SK-N-SH (cell line): Measurements from ENCODE around the gene ZDHHC16. TPM values are rescaled to one million over a fixed set of nuclear protein-coding genes. Genes with fewer than 3 reads are reported as not detected.
A peak's percentile ranks its signal among the peaks of the same experiment; 100 is the strongest.

ENCODE experiments used
- CTCF ChIA-PET: fragments of 300-600, 350-600 bp; formaldehyde crosslinking; extraction: SDS; loops from one replicate; lab custom pipeline; 2021; lab: Yijun Ruan, JAX
- POLR2A ChIA-PET: fragments of 350-600 bp; sonication (Branson Sonifier 250); formaldehyde crosslinking; extraction: SDS; loops from one replicate; lab custom pipeline; 2020; ENCODE audit warnings: antibody characterized with exemption, inconsistent platforms; lab: Yijun Ruan, JAX
- DNase-seq: peaks from one replicate; pipeline ENCODE4 v3.0.0; 2012
- H2AFZ ChIP-seq: fragments of 200-600 bp; sonication (generic); 2 replicates; pipeline ENCODE4 v1.8.1; 2016; ENCODE audit warnings: antibody characterized with exemption, mild to moderate bottlenecking, low read depth
- H3F3A ChIP-seq: fragments of 200-600 bp; sonication (generic); replicated peaks from 2 replicates; pipeline ENCODE3; 2016; ENCODE audit warnings: antibody characterized with exemption, mild to moderate bottlenecking; ENCODE audit not compliant: insufficient read depth
- H3K27ac ChIP-seq, 2 experiments: fragments of 200-500 bp in 1 of 2; fragments of 200-600 bp in 1 of 2; sonication (Bioruptor generic) in 1 of 2; sonication (generic), shearing (Covaris generic) in 1 of 2; 2 replicates each; pipeline versions ENCODE4 v1.5.1 to v1.6.1; 2014 to 2016; ENCODE audit warnings: low read depth in 2 of 2, inconsistent platforms in 1 of 2, low read length in 1 of 2, mild to moderate bottlenecking in 1 of 2, mixed read lengths in 1 of 2
- H3K27me3 ChIP-seq: fragments of 200-600 bp; sonication (generic), shearing (Covaris generic); 2 replicates; pipeline ENCODE4 v1.6.1; 2016; ENCODE audit warnings: mixed run types; ENCODE audit not compliant: insufficient read depth
- H3K36me3 ChIP-seq, 2 experiments: fragments of 200-500 bp in 1 of 2; fragments of 200-600 bp in 1 of 2; sonication (Bioruptor generic) in 1 of 2; sonication (generic) in 1 of 2; replicated peaks in 1 of 2; 2 replicates each; pipeline versions ENCODE3 to v1.5.1; 2014 to 2016; ENCODE audit warnings: low read length in 1 of 2, mild to moderate bottlenecking in 1 of 2; ENCODE audit not compliant: insufficient read depth in 2 of 2, control insufficient read depth in 1 of 2
- H3K4me1 ChIP-seq, 2 experiments: fragments of 200-500 bp in 1 of 2; fragments of 200-600 bp in 1 of 2; sonication (Bioruptor generic) in 1 of 2; sonication (generic), shearing (Covaris generic) in 1 of 2; 2 replicates each; pipeline versions ENCODE4 v1.5.1 to v1.6.1; 2014 to 2016; ENCODE audit warnings: low read depth in 1 of 2, low read length in 1 of 2, mixed run types in 1 of 2; ENCODE audit not compliant: insufficient read depth in 2 of 2, control insufficient read depth in 1 of 2
- H3K4me2 ChIP-seq: fragments of 200-600 bp; sonication (generic), shearing (Covaris generic); 2 replicates; pipeline ENCODE4 v1.6.1; 2017; ENCODE audit warnings: mixed run types
- H3K4me3 ChIP-seq, 2 experiments: fragments of 200-500 bp in 1 of 2; fragments of 200-600 bp in 1 of 2; sonication (Bioruptor generic) in 1 of 2; sonication (generic), shearing (Covaris generic) in 1 of 2; 2 replicates each; pipeline versions ENCODE4 v1.5.1 to v1.8.1; 2014 to 2016; ENCODE audit warnings: low read depth in 2 of 2, inconsistent platforms in 1 of 2, low read length in 1 of 2, mild to moderate bottlenecking in 1 of 2, mixed read lengths in 1 of 2, moderate library complexity in 1 of 2
- H3K79me2 ChIP-seq: fragments of 200-600 bp; sonication (generic); 2 replicates; pipeline ENCODE4 v1.8.1; 2017; ENCODE audit warnings: mild to moderate bottlenecking; ENCODE audit not compliant: insufficient read depth
- H3K9ac ChIP-seq: fragments of 200-600 bp; sonication (generic); 2 replicates; pipeline ENCODE4 v1.6.1; 2017; ENCODE audit warnings: mixed run types
- H3K9me2 ChIP-seq: fragments of 200-600 bp; sonication (generic); 2 replicates; pipeline ENCODE4 v1.6.1; 2017; ENCODE audit warnings: mixed run types
- H3K9me3 ChIP-seq: fragments of 200-600 bp; sonication (generic); 2 replicates; pipeline ENCODE4 v1.6.1; 2017; ENCODE audit warnings: mixed run types, mild to moderate bottlenecking, moderate library complexity
- H4K20me1 ChIP-seq: fragments of 200-600 bp; sonication (generic); 2 replicates; pipeline ENCODE4 v1.6.1; 2017; ENCODE audit warnings: mild to moderate bottlenecking, mixed run types; ENCODE audit not compliant: insufficient read depth
- CHD2 ChIP-seq: fragments of 150-350 bp; IDR thresholded peaks from 2 replicates; pipeline ENCODE4 v1.6.1; 2018; ENCODE audit warnings: low read length; ENCODE audit not compliant: partially characterized antibody
- ELF1 ChIP-seq: IDR thresholded peaks from 2 replicates; pipeline ENCODE4 v1.4.0; 2012
- FOXJ3 ChIP-seq: sonication (generic); formaldehyde crosslinking; IDR thresholded peaks from 2 replicates; pipeline ENCODE4 v1.5.1; 2020; ENCODE audit warnings: mild to moderate bottlenecking, missing genetic modification reagents
- GABPA ChIP-seq: IDR thresholded peaks from 2 replicates; pipeline ENCODE4 v1.4.0; 2012; ENCODE audit warnings: low read depth, mild to moderate bottlenecking
- GATA2 ChIP-seq: sonication (generic); formaldehyde crosslinking; IDR thresholded peaks from 2 replicates; pipeline ENCODE4 v1.5.0; 2020; ENCODE audit warnings: mild to moderate bottlenecking, missing genetic modification reagents
- JUND ChIP-seq: IDR thresholded peaks from 2 replicates; pipeline ENCODE4 v1.4.0; 2012
- MEF2A ChIP-seq: IDR thresholded peaks from 2 replicates; pipeline ENCODE4 v1.4.0; 2012; ENCODE audit warnings: low read depth, borderline replicate concordance
- MXI1 ChIP-seq: IDR thresholded peaks from 2 replicates; pipeline ENCODE4 v1.6.1; 2012; ENCODE audit warnings: mild to moderate bottlenecking, low read depth, low read length, improper control_type of control experiment
- NRF1 ChIP-seq: IDR thresholded peaks from 2 replicates; pipeline ENCODE4 v1.6.1; 2012; ENCODE audit warnings: low read depth, mild to moderate bottlenecking, low read length
- POLR2AphosphoS5 ChIP-seq: IDR thresholded peaks from 2 replicates; pipeline ENCODE4 v1.6.1; 2012; ENCODE audit warnings: low read depth, low read length
- RAD21 ChIP-seq: IDR thresholded peaks from 2 replicates; pipeline ENCODE4 v1.6.1; 2012; ENCODE audit warnings: mild to moderate bottlenecking, low read length
- RCOR1 ChIP-seq: fragments of 150-350 bp; IDR thresholded peaks from 2 replicates; pipeline ENCODE4 v1.6.1; 2017; ENCODE audit warnings: antibody characterized with exemption, low read length
- RFX5 ChIP-seq: IDR thresholded peaks from 2 replicates; pipeline ENCODE4 v1.6.1; 2012; ENCODE audit warnings: mild to moderate bottlenecking, improper control_type of control experiment, low read length
- RXRA ChIP-seq: IDR thresholded peaks from 2 replicates; pipeline ENCODE4 v1.4.0; 2012; ENCODE audit warnings: low read depth, mild to moderate bottlenecking, borderline replicate concordance
- SIN3A ChIP-seq: IDR thresholded peaks from 2 replicates; pipeline ENCODE4 v1.6.1; 2012; ENCODE audit warnings: low read depth, mild to moderate bottlenecking, low read length, moderate library complexity, borderline replicate concordance
- TCF12 ChIP-seq: IDR thresholded peaks from 2 replicates; pipeline ENCODE4 v1.4.0; 2012
- YY1 ChIP-seq: IDR thresholded peaks from 2 replicates; pipeline ENCODE4 v1.4.0; 2012; ENCODE audit warnings: low read depth, mild to moderate bottlenecking
- WGBS: methylation state at CpG from one replicate; pipeline ENCODE4 v1.1.6; 2017; ENCODE audit warnings: low lambda C conversion rate; 5-methylcytosine and 5-hydroxymethylcytosine counted together
- polyA plus RNA-seq, 3 experiments: library from polyadenylated mRNA; depleted of rRNA; stranded (reverse); fragments of >200 nt; gene quantifications; 2 replicates each; pipeline ENCODE4 v1.2.3, GENCODE V29; 2012
- TF ChIP-seq, protein P1 (sequence below): IDR thresholded peaks from 2 replicates; pipeline ENCODE4 v1.4.0; 2012; ENCODE audit warnings: low read depth, borderline replicate concordance
- TF ChIP-seq, protein P2 (sequence below): IDR thresholded peaks from 2 replicates; pipeline ENCODE4 v1.4.0; 2012; ENCODE audit warnings: low read depth
- TF ChIP-seq, protein P3 (sequence below): fragments of 200-600 bp; sonication (generic); IDR thresholded peaks from 2 replicates; pipeline ENCODE4 v1.6.1; 2017; ENCODE audit warnings: antibody characterized with exemption, mild to moderate bottlenecking, moderate library complexity
- TF ChIP-seq, protein P4 (sequence below): fragments of 150-350 bp; IDR thresholded peaks from 2 replicates; pipeline ENCODE4 v1.6.1; 2016; ENCODE audit warnings: mild to moderate bottlenecking, low read depth, low read length
- TF ChIP-seq, protein P5 (sequence below): IDR thresholded peaks from 2 replicates; pipeline ENCODE4 v1.4.0; 2012; ENCODE audit warnings: low read depth, borderline replicate concordance
- TF ChIP-seq, protein P6 (sequence below): IDR thresholded peaks from 2 replicates; pipeline ENCODE4 v1.6.1; 2012; ENCODE audit warnings: mild to moderate bottlenecking, low read depth, low read length, moderate library complexity

The ZDHHC16 gene
- 71.5 and 84.2 TPM in 2 replicates for polyA plus RNA-seq (2012; rRNA removed)
- polyA plus RNA-seq (2012; cell fraction: cytosol; rRNA removed), result 48.0 and 62.5 TPM in 2 replicates
- 76.4 and 107 TPM in 2 replicates for polyA plus RNA-seq (2012; cell fraction: nucleus; rRNA removed)

DNA sequence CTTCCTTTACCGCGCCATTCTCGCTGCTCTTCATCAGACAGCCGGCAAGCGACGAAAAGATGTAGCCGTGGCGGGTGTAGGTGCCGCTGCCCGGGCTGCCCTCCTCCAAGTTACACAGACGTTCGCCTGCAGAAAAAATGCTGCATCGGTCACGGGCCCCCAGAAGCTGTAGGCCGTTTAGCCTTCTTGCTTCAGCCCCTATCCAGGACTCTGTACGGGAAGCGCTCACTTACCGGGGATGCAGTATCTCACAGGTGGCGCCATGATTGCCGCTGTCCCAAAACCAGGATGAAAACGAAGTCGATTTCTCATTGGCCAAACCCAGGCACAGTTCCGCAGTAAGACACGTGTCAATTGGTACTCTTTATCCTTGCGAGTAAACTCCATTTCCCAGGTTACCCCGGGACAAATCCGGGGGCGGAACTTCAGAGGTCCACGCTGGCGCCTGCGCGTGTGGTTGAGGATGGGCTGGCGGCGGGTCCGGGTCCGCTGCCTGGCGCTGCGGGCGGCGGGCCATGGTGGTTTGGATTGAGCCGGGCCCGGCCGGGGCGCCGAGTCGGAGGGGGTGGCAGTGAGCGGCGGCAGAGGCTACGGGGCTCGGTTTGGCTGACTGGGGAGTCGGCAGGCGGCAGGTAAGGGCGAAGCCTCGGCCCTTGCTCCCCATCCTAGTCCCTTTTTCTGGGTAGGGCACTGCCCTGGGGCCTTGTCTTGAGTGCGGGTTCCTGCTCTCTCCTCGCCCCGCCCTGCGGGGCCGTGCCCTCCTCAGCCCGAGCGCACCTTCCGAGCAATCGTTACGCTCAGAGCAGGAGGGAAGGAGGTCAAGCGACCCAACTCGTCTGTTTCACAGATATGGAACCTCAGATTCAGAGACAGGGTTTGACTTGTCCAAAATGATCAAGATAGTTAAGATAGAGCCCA, at the start of gene ZDHHC16, which contains the start of gene EXOSC1:
ZDHHC16 (plus strand) TSS at position 454 of the 918 bp plus-strand sequence. CDS start 5,501 bp downstream, outside the sequence.
EXOSC1 (minus strand) TSS at position 285 of the 918 bp plus-strand sequence; CDS start at position 264, 21 bp downstream.
- 1% methylated on average over 36 of the region's 66 CpGs for WGBS
- Histone ChIP-seq H3K36me3 (peaks cover 6 to 15% of the 10 kb centered on the region in 2 experiments), H3K27ac (peak within 1 kb of the TSS; percentile 71 to 77), H3K27me3 (no peaks in the 10 kb centered on the region), H4K20me1 (peaks cover 5% of the 10 kb centered on the region; the same call in 1 of the 2 replicates), H3F3A (no peaks in the 10 kb centered on the region), H3K4me2 (peak within 1 kb of the TSS; percentile 82), H3K4me1 (peaks cover 7 to 9% of the 10 kb centered on the region in 2 experiments; a peak in 3 of 4 replicates), H2AFZ (peak within 1 kb of the TSS; percentile 85), H3K9ac (peak within 1 kb of the TSS; percentile 75), H3K9me3 (no peaks in the 10 kb centered on the region), H3K4me3 (peak within 1 kb of the TSS; percentile 80 to 93), H3K9me2 (no peaks in the 10 kb centered on the region), H3K79me2 (peaks cover 84% of the 10 kb centered on the region)
- ChIA-PET POLR2A (no interaction called here), CTCF (interaction anchor here (0.8 to 2.0 kb wide), 5 partner anchors 14 to 230 kb away, joined by 3 to 6 read pairs (median 4); no protein-coding TSS in a partner anchor)
- peak; percentile 98 for DNase-seq
- TF ChIP-seq, protein P1, sequence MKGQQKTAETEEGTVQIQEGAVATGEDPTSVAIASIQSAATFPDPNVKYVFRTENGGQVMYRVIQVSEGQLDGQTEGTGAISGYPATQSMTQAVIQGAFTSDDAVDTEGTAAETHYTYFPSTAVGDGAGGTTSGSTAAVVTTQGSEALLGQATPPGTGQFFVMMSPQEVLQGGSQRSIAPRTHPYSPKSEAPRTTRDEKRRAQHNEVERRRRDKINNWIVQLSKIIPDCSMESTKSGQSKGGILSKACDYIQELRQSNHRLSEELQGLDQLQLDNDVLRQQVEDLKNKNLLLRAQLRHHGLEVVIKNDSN, result no peak
- TF ChIP-seq POLR2AphosphoS5 (peak; percentile 93), GABPA (peak; percentile 67), NRF1 (peak; percentile 95), TCF12 (no peak), RFX5 (no peak), JUND (no peak), YY1 (peak; percentile 95), RCOR1 (0 out of 2 replicates have a peak, but pooled peaks have one; percentile 23), FOXJ3 (CRISPR knock-in tag) (no peak), SIN3A (peak; percentile 72; the same call in 1 of the 2 replicates), ELF1 (peak; percentile 87), RAD21 (no peak), GATA2 (no peak), RXRA (no peak), MEF2A (no peak), CHD2 (peak; percentile 91), MXI1 (peak; percentile 87)
- TF ChIP-seq, protein P2, sequence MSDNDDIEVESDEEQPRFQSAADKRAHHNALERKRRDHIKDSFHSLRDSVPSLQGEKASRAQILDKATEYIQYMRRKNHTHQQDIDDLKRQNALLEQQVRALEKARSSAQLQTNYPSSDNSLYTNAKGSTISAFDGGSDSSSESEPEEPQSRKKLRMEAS, result peak; percentile 24; the same call in 1 of the 2 replicates
- TF ChIP-seq, protein P3, sequence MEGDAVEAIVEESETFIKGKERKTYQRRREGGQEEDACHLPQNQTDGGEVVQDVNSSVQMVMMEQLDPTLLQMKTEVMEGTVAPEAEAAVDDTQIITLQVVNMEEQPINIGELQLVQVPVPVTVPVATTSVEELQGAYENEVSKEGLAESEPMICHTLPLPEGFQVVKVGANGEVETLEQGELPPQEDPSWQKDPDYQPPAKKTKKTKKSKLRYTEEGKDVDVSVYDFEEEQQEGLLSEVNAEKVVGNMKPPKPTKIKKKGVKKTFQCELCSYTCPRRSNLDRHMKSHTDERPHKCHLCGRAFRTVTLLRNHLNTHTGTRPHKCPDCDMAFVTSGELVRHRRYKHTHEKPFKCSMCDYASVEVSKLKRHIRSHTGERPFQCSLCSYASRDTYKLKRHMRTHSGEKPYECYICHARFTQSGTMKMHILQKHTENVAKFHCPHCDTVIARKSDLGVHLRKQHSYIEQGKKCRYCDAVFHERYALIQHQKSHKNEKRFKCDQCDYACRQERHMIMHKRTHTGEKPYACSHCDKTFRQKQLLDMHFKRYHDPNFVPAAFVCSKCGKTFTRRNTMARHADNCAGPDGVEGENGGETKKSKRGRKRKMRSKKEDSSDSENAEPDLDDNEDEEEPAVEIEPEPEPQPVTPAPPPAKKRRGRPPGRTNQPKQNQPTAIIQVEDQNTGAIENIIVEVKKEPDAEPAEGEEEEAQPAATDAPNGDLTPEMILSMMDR, result peak; percentile 30
- TF ChIP-seq, protein P4, sequence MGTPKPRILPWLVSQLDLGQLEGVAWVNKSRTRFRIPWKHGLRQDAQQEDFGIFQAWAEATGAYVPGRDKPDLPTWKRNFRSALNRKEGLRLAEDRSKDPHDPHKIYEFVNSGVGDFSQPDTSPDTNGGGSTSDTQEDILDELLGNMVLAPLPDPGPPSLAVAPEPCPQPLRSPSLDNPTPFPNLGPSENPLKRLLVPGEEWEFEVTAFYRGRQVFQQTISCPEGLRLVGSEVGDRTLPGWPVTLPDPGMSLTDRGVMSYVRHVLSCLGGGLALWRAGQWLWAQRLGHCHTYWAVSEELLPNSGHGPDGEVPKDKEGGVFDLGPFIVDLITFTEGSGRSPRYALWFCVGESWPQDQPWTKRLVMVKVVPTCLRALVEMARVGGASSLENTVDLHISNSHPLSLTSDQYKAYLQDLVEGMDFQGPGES, result peak; percentile 74
- TF ChIP-seq, protein P5, sequence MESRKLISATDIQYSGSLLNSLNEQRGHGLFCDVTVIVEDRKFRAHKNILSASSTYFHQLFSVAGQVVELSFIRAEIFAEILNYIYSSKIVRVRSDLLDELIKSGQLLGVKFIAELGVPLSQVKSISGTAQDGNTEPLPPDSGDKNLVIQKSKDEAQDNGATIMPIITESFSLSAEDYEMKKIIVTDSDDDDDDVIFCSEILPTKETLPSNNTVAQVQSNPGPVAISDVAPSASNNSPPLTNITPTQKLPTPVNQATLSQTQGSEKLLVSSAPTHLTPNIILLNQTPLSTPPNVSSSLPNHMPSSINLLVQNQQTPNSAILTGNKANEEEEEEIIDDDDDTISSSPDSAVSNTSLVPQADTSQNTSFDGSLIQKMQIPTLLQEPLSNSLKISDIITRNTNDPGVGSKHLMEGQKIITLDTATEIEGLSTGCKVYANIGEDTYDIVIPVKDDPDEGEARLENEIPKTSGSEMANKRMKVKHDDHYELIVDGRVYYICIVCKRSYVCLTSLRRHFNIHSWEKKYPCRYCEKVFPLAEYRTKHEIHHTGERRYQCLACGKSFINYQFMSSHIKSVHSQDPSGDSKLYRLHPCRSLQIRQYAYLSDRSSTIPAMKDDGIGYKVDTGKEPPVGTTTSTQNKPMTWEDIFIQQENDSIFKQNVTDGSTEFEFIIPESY, result no peak
- TF ChIP-seq, protein P6, sequence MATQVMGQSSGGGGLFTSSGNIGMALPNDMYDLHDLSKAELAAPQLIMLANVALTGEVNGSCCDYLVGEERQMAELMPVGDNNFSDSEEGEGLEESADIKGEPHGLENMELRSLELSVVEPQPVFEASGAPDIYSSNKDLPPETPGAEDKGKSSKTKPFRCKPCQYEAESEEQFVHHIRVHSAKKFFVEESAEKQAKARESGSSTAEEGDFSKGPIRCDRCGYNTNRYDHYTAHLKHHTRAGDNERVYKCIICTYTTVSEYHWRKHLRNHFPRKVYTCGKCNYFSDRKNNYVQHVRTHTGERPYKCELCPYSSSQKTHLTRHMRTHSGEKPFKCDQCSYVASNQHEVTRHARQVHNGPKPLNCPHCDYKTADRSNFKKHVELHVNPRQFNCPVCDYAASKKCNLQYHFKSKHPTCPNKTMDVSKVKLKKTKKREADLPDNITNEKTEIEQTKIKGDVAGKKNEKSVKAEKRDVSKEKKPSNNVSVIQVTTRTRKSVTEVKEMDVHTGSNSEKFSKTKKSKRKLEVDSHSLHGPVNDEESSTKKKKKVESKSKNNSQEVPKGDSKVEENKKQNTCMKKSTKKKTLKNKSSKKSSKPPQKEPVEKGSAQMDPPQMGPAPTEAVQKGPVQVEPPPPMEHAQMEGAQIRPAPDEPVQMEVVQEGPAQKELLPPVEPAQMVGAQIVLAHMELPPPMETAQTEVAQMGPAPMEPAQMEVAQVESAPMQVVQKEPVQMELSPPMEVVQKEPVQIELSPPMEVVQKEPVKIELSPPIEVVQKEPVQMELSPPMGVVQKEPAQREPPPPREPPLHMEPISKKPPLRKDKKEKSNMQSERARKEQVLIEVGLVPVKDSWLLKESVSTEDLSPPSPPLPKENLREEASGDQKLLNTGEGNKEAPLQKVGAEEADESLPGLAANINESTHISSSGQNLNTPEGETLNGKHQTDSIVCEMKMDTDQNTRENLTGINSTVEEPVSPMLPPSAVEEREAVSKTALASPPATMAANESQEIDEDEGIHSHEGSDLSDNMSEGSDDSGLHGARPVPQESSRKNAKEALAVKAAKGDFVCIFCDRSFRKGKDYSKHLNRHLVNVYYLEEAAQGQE, result peak; percentile 59
